Naive thymus-derived CD4-positive, alpha-beta T cell (primary cell): ENCODE measurements around the gene RTEL1. TPM values are rescaled to one million over a fixed set of nuclear protein-coding genes. Genes with fewer than 3 reads are reported as not detected.
A peak's percentile ranks its signal among the peaks of the same experiment; 100 is the strongest.
"Not testable (repeated sequence)": the region's sequence is repeated elsewhere in the genome, so short reads cannot be mapped to it uniquely, and the experiment has no call there.

Source experiments
- ATAC-seq: fragments of 150-1000 bp; cut with Tn5 transposase; 2 replicates; pipeline ENCODE4 v1.10.0; 2021; ENCODE audit warnings: mild to moderate bottlenecking, moderate library complexity
- CTCF ChIA-PET: fragments of 350-600 bp; sonication (Branson Sonifier 250); formaldehyde crosslinking; loops from one replicate; lab custom pipeline; 2021; ENCODE audit warnings: antibody characterized with exemption; lab: Charles Lee
- POLR2A ChIA-PET: fragments of 350-600 bp; sonication (Branson Sonifier 250); formaldehyde crosslinking; loops from one replicate; lab custom pipeline; 2021; ENCODE audit warnings: antibody characterized with exemption, inconsistent platforms; lab: Charles Lee
- DNase-seq, 9 donors: peaks; one replicate each; pipeline versions ENCODE4 v3.0.0 to v3.0.0-alpha.2; 2020 to 2022; ENCODE audit warnings: mixed read lengths in 1 of 9
- H3K27ac ChIP-seq: one replicate; pipeline ENCODE4 v1.7.0; 2013; ENCODE audit warnings: mild to moderate bottlenecking, low read depth, low read length, moderate library complexity
- H3K27me3 ChIP-seq, 2 donors: one replicate each; pipeline ENCODE4 v1.7.0; 2013; ENCODE audit warnings: low read length in 2 of 2, mild to moderate bottlenecking in 2 of 2, moderate library complexity in 2 of 2; ENCODE audit not compliant: control insufficient read depth in 2 of 2, insufficient read depth in 2 of 2
- H3K36me3 ChIP-seq, 3 experiments: 1 replicate in 2 of 3; 2 replicates in 1 of 3; pipeline ENCODE4 v1.7.0; 2013; ENCODE audit warnings: low read length in 3 of 3, mild to moderate bottlenecking in 3 of 3, moderate library complexity in 1 of 3; ENCODE audit not compliant: insufficient read depth in 3 of 3, control insufficient read depth in 2 of 3
- H3K4me1 ChIP-seq, 2 donors: one replicate each; pipeline ENCODE4 v1.7.0; 2013; ENCODE audit warnings: low read length in 2 of 2, mild to moderate bottlenecking in 2 of 2, moderate library complexity in 1 of 2; ENCODE audit not compliant: control insufficient read depth in 2 of 2, insufficient read depth in 2 of 2
- H3K4me3 ChIP-seq: 2 replicates; pipeline ENCODE4 v1.7.0; 2013; ENCODE audit warnings: mild to moderate bottlenecking, low read length
- H3K9me3 ChIP-seq, 3 experiments: 1 replicate in 2 of 3; 2 replicates in 1 of 3; pipeline ENCODE4 v1.7.0; 2013; ENCODE audit warnings: low read length in 3 of 3; ENCODE audit not compliant: control insufficient read depth in 2 of 3
- H3K27ac Mint-ChIP-seq, 9 donors: one replicate each; pipeline ENCODE4 v1.8.0; 2020 to 2022; ENCODE audit warnings: mixed read lengths in 9 of 9, mild to moderate bottlenecking in 8 of 9, moderate library complexity in 5 of 9, inconsistent platforms in 2 of 9
- H3K27me3 Mint-ChIP-seq, 5 donors: one replicate each; pipeline ENCODE4 v1.8.0; 2021 to 2022; ENCODE audit warnings: mixed read lengths in 5 of 5, mild to moderate bottlenecking in 1 of 5
- H3K36me3 Mint-ChIP-seq, 5 donors: one replicate each; pipeline ENCODE4 v1.8.0; 2020 to 2022; ENCODE audit warnings: mixed read lengths in 5 of 5, mild to moderate bottlenecking in 3 of 5, inconsistent platforms in 1 of 5
- H3K4me1 Mint-ChIP-seq, 7 donors: one replicate each; pipeline ENCODE4 v1.8.0; 2020 to 2022; ENCODE audit warnings: mixed read lengths in 7 of 7, mild to moderate bottlenecking in 3 of 7, inconsistent platforms in 1 of 7
- H3K4me3 Mint-ChIP-seq, 10 donors: one replicate each; pipeline ENCODE4 v1.8.0; 2020 to 2022; ENCODE audit warnings: mild to moderate bottlenecking in 10 of 10, mixed read lengths in 10 of 10, moderate library complexity in 6 of 10, inconsistent platforms in 2 of 10
- H3K9me3 Mint-ChIP-seq, 11 donors: one replicate each; pipeline ENCODE4 v1.8.0; 2020 to 2022; ENCODE audit warnings: mixed read lengths in 11 of 11, mild to moderate bottlenecking in 4 of 11, inconsistent platforms in 1 of 11, moderate library complexity in 1 of 11
- intact Hi-C, 2 donors: fragments of 100-400 bp; cut with micrococcal nuclease; formaldehyde crosslinking; loops; one replicate each; pipeline ENCODE4 v1.15.1; 2023
- polyA plus RNA-seq, 2 donors: library from polyadenylated mRNA; unstranded; fragments of 300-500 nt; fragmentation: Illumina TruSeq; gene quantifications; one replicate each; pipeline ENCODE4 v1.2.3, GENCODE V29; 2021
- total RNA-seq, 6 experiments: library from RNA in 5 of 6; stranded (reverse) in 5 of 6; gene quantifications; 1 replicate in 5 of 6; 2 replicates in 1 of 6; pipeline ENCODE4 v1.2.3 and lab custom pipeline; 2021 to 2026

Gene RTEL1
- total and polyA plus RNA-seq, 7 experiments from 2014 or later, result 1.9 to 47.2 (median 31.6) TPM

DNA sequence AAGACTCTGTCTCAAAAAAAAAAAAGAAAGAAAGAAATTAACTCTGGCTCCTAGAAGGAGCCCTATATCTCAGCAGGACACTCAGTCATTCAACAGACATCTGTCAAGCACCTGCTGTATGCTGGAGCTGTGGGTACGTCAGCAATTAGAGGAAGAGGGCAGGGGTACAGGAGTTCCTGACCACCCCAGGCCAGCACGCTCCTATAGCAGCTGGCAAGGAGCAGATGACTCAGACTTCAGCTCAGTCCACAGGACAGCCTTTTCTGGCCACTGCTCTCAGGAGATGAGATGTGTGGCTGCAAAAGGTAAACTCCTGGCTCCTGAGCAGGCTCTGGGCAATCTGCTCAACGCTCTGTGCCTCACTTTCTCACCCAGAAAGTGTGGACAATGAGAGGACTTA, 1.7 kb upstream of the RTEL1 start:
- Mint-ChIP-seq H3K36me3 (peaks cover 0 to 4% (median 0%) of the 10 kb centered on the region in 5 donors), H3K4me1 (peaks cover 18 to 60% (median 39%) of the 10 kb centered on the region in 7 donors), H3K4me3 (peak overlapping the region in 5 of 10 donors; percentile 14 to 95 (median 25)), H3K27ac (peak overlapping the region in 3 of 9 donors; percentile 43 to 96 (median 95)), H3K27me3 (peaks cover 0 to 6% (median 0%) of the 10 kb centered on the region in 5 donors), H3K9me3 (peaks cover 0 to 3% (median 0%) of the 10 kb centered on the region in 11 donors)
- Histone ChIP-seq H3K9me3 (no peaks in the 10 kb centered on the region), H3K36me3 (peaks cover 0 to 13% (median 0%) of the 10 kb centered on the region in 3 experiments), H3K27ac (no peak overlapping the region), H3K4me1 (peaks cover 18 to 25% of the 10 kb centered on the region in 2 donors), H3K27me3 (no peaks in the 10 kb centered on the region), H3K4me3 (no peak overlapping the region)
- POLR2A ChIA-PET, result interaction anchor here (0.7 to 4.5 kb wide), 3 partner anchors 16 to 117 kb away, joined by 4 to 53 read pairs (median 13); partner anchors contain the start of gene LIME1
- no peak for ATAC-seq
- no peak for DNase-seq
- CTCF ChIA-PET, result no interaction called here
- intact Hi-C loops, result loop anchor here in 1 of 2 donors (10.0 kb wide), 1 partner anchor 1272 kb away; the partner anchor contains the start of gene RPS21

GRCh38 chr20:63657260-63657936, 714 bp upstream of the RTEL1 start:
- peak overlapping the region; percentile 83 for H3K27ac ChIP-seq
- H3K27me3 ChIP-seq, result no peaks in the 10 kb centered on the region
- peaks cover 14 to 57% (median 36%) of the 10 kb centered on the region in 7 donors for H3K4me1 Mint-ChIP-seq
- H3K36me3 ChIP-seq, result peaks cover 0 to 22% (median 0%) of the 10 kb centered on the region in 3 experiments
- no peaks in the 10 kb centered on the region for H3K9me3 ChIP-seq
- DNase-seq (no peak), ATAC-seq (no peak)
- peaks cover 0 to 7% (median 0%) of the 10 kb centered on the region in 5 donors for H3K36me3 Mint-ChIP-seq
- CTCF ChIA-PET, result interaction anchor here (0.7 to 1.3 kb wide), 4 partner anchors 14 to 114 kb away, joined by 3 to 4 read pairs (median 3); no protein-coding TSS in a partner anchor
- H3K27me3 Mint-ChIP-seq, result peaks cover 0 to 2% (median 0%) of the 10 kb centered on the region in 5 donors
- intact Hi-C loops, result loop anchor here in 1 of 2 donors (10.0 kb wide), 1 partner anchor 1273 kb away; the partner anchor contains the start of gene RPS21
- H3K4me3 ChIP-seq, result peak overlapping the region; percentile 100
- H3K4me3 Mint-ChIP-seq, result peak overlapping the region; percentile 86 to 97 (median 94)
- POLR2A ChIA-PET, result interaction anchor here (0.6 to 4.5 kb wide), 10 partner anchors 8 to 217 kb away, joined by 4 to 53 read pairs (median 8); partner anchors contain the start of genes GMEB2, LIME1, PPDPF and PTK6
- peaks cover 18 to 20% of the 10 kb centered on the region in 2 donors for H3K4me1 ChIP-seq
- H3K9me3 Mint-ChIP-seq, result no peaks in the 10 kb centered on the region
- peak overlapping the region; percentile 93 to 97 (median 95) for H3K27ac Mint-ChIP-seq

- peaks cover 0 to 2% (median 0%) of the 10 kb centered on the region in 5 donors for H3K27me3 Mint-ChIP-seq
- Histone ChIP-seq H3K4me1 (peaks cover 16 to 20% of the 10 kb centered on the region in 2 donors), H3K27me3 (no peaks in the 10 kb centered on the region), H3K4me3 (peak overlapping the region; percentile 100), H3K36me3 (peaks cover 0 to 33% (median 0%) of the 10 kb centered on the region in 3 experiments), H3K9me3 (no peaks in the 10 kb centered on the region), H3K27ac (peak overlapping the region; percentile 83)
- no peak for ATAC-seq
- peak overlapping the region; percentile 93 to 97 (median 95) for H3K27ac Mint-ChIP-seq
- intact Hi-C loops, result loop anchor here (1.0 to 10.0 kb wide), 11 partner anchors 16 to 1274 kb away; partner anchors contain the start of genes ARFRP1 (in 2 of the 2), GMEB2 (in 2 of the 2), PRPF6 (in 2 of the 2) and LIME1 (in 1 of the 2)
- CTCF ChIA-PET, result interaction anchor here (0.7 to 1.3 kb wide), 2 partner anchors 37 to 207 kb away, joined by 3 to 4 read pairs; no protein-coding TSS in a partner anchor
- H3K4me1 Mint-ChIP-seq, result peaks cover 14 to 55% (median 35%) of the 10 kb centered on the region in 7 donors
- no peaks in the 10 kb centered on the region for H3K9me3 Mint-ChIP-seq
- no peak for DNase-seq
- POLR2A ChIA-PET, result interaction anchor here (0.8 to 4.5 kb wide), 16 partner anchors 10 to 322 kb away, joined by 3 to 53 read pairs (median 4); partner anchors contain the start of genes GMEB2, HELZ2, LIME1 and PPDPF
- peaks cover 0 to 8% (median 0%) of the 10 kb centered on the region in 5 donors for H3K36me3 Mint-ChIP-seq
- H3K4me3 Mint-ChIP-seq, result peak overlapping the region; percentile 86 to 97 (median 94)
These were observed 656 bp downstream of the RTEL1 start for GRCh38 chr20:63658749-63659187.

DNA sequence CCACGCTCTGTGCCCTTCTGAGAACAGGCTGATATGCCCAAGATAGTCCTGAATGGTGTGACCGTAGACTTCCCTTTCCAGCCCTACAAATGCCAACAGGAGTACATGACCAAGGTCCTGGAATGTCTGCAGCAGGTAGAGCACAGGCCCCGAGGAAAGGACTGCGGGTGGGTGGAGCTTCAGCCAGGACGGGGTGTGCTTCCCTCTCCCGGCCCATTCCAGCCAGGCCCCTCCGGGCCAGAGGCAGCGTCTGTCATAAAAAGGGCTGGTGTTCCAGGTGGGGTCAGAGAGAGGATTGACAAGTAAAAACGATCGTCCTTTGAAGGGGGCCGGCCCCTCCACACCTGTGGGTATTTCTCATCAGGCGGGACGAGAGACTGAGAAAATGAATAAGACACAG, 1.3 kb downstream of the RTEL1 start:
- Mint-ChIP-seq H3K27me3 (peaks cover 0 to 2% (median 0%) of the 10 kb centered on the region in 5 donors), H3K36me3 (peaks cover 0 to 8% (median 0%) of the 10 kb centered on the region in 5 donors), H3K9me3 (no peaks in the 10 kb centered on the region), H3K4me1 (peaks cover 8 to 49% (median 29%) of the 10 kb centered on the region in 7 donors), H3K4me3 (peak overlapping the region in 9 of 10 donors; percentile 86 to 97 (median 95)), H3K27ac (peak overlapping the region in 1 of 9 donors; percentile 97)
- H3K9me3 ChIP-seq, result no peaks in the 10 kb centered on the region
- CTCF ChIA-PET, result no interaction called here
- no peaks in the 10 kb centered on the region for H3K27me3 ChIP-seq
- H3K27ac ChIP-seq, result no peak overlapping the region
- intact Hi-C loops, result loop anchor here in 1 of 2 donors (2.0 to 10.0 kb wide), 2 partner anchors 79 to 1275 kb away; partner anchors contain the start of gene RPS21
- no peak for ATAC-seq
- peak overlapping the region; percentile 100 for H3K4me3 ChIP-seq
- peaks cover 0 to 38% (median 0%) of the 10 kb centered on the region in 3 experiments for H3K36me3 ChIP-seq
- POLR2A ChIA-PET, result no interaction called here
- DNase-seq, result no peak
- H3K4me1 ChIP-seq, result peaks cover 10 to 16% of the 10 kb centered on the region in 2 donors

DNA sequence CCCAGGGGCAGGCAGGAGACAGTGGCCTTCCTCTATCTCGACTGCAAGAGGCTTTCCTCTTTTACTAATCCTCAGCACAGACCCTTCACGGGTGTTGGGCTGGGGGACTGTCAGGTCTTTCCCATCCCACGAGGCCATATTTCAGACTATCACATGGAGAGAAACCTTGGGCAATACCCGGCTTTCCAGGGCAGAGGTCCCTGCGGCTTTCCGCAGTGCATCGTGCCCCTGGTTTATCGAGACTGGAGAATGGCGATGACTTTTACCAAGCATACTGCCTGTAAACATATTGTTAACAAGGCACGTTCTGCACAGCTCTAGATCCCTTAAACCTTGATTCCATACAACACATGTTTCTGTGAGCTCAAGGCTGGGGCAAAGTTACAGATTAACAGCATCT, 2.1 kb downstream of the RTEL1 start:
- DNase-seq, H3K4me3 ChIP-seq, H3K27me3 Mint-ChIP-seq, H3K27me3 ChIP-seq, H3K9me3 ChIP-seq, H3K4me1 ChIP-seq, intact Hi-C loops, H3K27ac Mint-ChIP-seq, CTCF ChIA-PET, H3K9me3 Mint-ChIP-seq, ATAC-seq, H3K27ac ChIP-seq: not testable (repeated sequence)
- Mint-ChIP-seq H3K4me3 (peak overlapping the region; percentile 39 to 97 (median 68)), H3K4me1 (peaks cover 0 to 42% (median 24%) of the 10 kb centered on the region in 7 donors), H3K36me3 (peaks cover 0 to 11% (median 0%) of the 10 kb centered on the region in 5 donors)
- peaks cover 0 to 46% (median 0%) of the 10 kb centered on the region in 3 experiments for H3K36me3 ChIP-seq
- POLR2A ChIA-PET, result interaction anchor here (0.9 kb wide), 1 partner anchor 8 kb away, joined by 3 read pairs; no protein-coding TSS in a partner anchor

DNA sequence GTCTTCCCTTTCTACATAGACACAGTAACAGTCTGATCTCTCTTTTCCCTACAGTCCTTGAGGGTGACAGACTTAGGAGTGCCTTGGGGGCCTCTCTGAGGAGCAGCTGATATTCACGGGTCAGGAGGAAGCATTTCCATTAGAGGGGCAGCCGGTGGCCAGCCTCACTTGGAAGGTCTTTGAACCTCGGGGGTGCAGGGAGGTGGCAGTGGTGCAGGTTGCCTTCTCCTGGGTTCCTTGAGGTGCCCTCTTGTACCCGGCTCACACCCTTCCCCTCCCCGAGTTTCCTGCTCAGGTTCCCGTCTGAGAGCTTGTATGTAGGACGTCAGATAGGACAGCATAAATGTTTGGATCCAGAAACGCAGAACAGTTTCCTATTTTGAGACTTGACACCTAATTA, 2.5 kb downstream of the RTEL1 start:
- ChIA-PET CTCF (no interaction called here), POLR2A (interaction anchor here (0.9 kb wide), 1 partner anchor 9 kb away, joined by 3 read pairs; no protein-coding TSS in a partner anchor)
- Mint-ChIP-seq H3K4me1 (peaks cover 0 to 38% (median 24%) of the 10 kb centered on the region in 7 donors), H3K36me3 (peaks cover 0 to 11% (median 0%) of the 10 kb centered on the region in 5 donors), H3K27ac (no peak overlapping the region), H3K27me3 (peaks cover 0 to 2% (median 0%) of the 10 kb centered on the region in 5 donors), H3K4me3 (peak overlapping the region in 5 of 10 donors; percentile 25 to 51 (median 45)), H3K9me3 (no peaks in the 10 kb centered on the region)
- no peak for ATAC-seq
- Histone ChIP-seq H3K36me3 (peaks cover 0 to 50% (median 0%) of the 10 kb centered on the region in 3 experiments), H3K27me3 (no peaks in the 10 kb centered on the region), H3K9me3 (no peaks in the 10 kb centered on the region), H3K27ac (no peak overlapping the region), H3K4me1 (peaks cover 7 to 8% of the 10 kb centered on the region in 2 donors), H3K4me3 (no peak overlapping the region)
- DNase-seq, result no peak
- intact Hi-C loops, result no loop called here
